Calu3 (cell line): ENCODE results near the gene ERVW-1. TPM values are rescaled to one million over a fixed set of nuclear protein-coding genes. Genes with fewer than 3 reads are reported as not detected.
"Not testable (repeated sequence)": the region's sequence is repeated elsewhere in the genome, so short reads cannot be mapped to it uniquely, and the experiment has no call there.

Source experiments
- BruUV-seq: library from RNA; stranded (reverse); fragments of 400-500 nt; replicated peaks from 2 replicates; lab custom pipeline; 2021; lab: Mats Ljungman, UMichigan
- CTCF ChIA-PET: fragments of 300-600 bp; sonication (Branson Sonifier 250); formaldehyde crosslinking; loops from one replicate; lab custom pipeline; 2022; ENCODE audit warnings: antibody characterized with exemption; lab: Charles Lee
- DNase-seq: peaks from one replicate; pipeline ENCODE4 v3.0.0; 2022
- H3K27ac Mint-ChIP-seq: one replicate; pipeline ENCODE4 v1.8.0; 2022; ENCODE audit warnings: mixed read lengths; ENCODE audit not compliant: unreplicated experiment
- H3K27me3 Mint-ChIP-seq: one replicate; pipeline ENCODE4 v1.8.0; 2022; ENCODE audit warnings: mixed read lengths; ENCODE audit not compliant: unreplicated experiment
- H3K36me3 Mint-ChIP-seq: one replicate; pipeline ENCODE4 v1.8.0; 2022; ENCODE audit warnings: mild to moderate bottlenecking, moderate library complexity, mixed read lengths; ENCODE audit not compliant: insufficient read depth, unreplicated experiment
- H3K4me1 Mint-ChIP-seq: one replicate; pipeline ENCODE4 v1.8.0; 2022; ENCODE audit warnings: mild to moderate bottlenecking, low read depth, mixed read lengths; ENCODE audit not compliant: unreplicated experiment
- H3K4me3 Mint-ChIP-seq: one replicate; pipeline ENCODE4 v1.8.0; 2022; ENCODE audit warnings: mild to moderate bottlenecking, low read depth, moderate library complexity, mixed read lengths; ENCODE audit not compliant: unreplicated experiment
- H3K9me3 Mint-ChIP-seq: one replicate; pipeline ENCODE4 v1.8.0; 2022; ENCODE audit warnings: low read depth, mixed read lengths; ENCODE audit not compliant: unreplicated experiment
- CTCF ChIP-seq: fragments of 200-600 bp; IDR thresholded peaks from one replicate; pipeline ENCODE4 v1.8.0; 2022; ENCODE audit warnings: antibody characterized with exemption; ENCODE audit not compliant: unreplicated experiment
- intact Hi-C: fragments of 100-400 bp; cut with micrococcal nuclease; formaldehyde crosslinking; loops from one replicate; pipeline ENCODE4 v1.10.0; 2022; ENCODE audit not compliant: unreplicated experiment
- total RNA-seq: library from RNA; stranded (reverse); gene quantifications from 2 replicates; pipeline ENCODE4 v1.2.3, GENCODE V29; 2022

ERVW-1 gene
- total RNA-seq, 1 experiment from 2014 or later: not detected

GRCh38 chr7:92478711-92479110, 965 bp upstream of the ERVW-1 start:
- Mint-ChIP-seq H3K36me3 (no peaks in the 10 kb centered on the region), H3K9me3 (no peaks in the 10 kb centered on the region), H3K27me3 (no peaks in the 10 kb centered on the region), H3K27ac (no peak overlapping the region), H3K4me3 (no peak overlapping the region), H3K4me1 (peaks cover 10% of the 10 kb centered on the region)
- no peak for TF ChIP-seq CTCF
- intact Hi-C loops: no loop called here
- no peak for DNase-seq
- no TSS peak for BruUV-seq
- CTCF ChIA-PET: no interaction called here

- Mint-ChIP-seq H3K27me3 (no peaks in the 10 kb centered on the region), H3K4me3 (no peak overlapping the region), H3K9me3 (no peaks in the 10 kb centered on the region), H3K4me1 (peaks cover 10% of the 10 kb centered on the region), H3K27ac (no peak overlapping the region), H3K36me3 (no peaks in the 10 kb centered on the region)
- DNase-seq: no peak
- intact Hi-C loops: no loop called here
- no peak for TF ChIP-seq CTCF
- CTCF ChIA-PET: no interaction called here
- no TSS peak for BruUV-seq
Measured at GRCh38 chr7:92478095-92478494, 349 bp upstream of the ERVW-1 start.

DNA sequence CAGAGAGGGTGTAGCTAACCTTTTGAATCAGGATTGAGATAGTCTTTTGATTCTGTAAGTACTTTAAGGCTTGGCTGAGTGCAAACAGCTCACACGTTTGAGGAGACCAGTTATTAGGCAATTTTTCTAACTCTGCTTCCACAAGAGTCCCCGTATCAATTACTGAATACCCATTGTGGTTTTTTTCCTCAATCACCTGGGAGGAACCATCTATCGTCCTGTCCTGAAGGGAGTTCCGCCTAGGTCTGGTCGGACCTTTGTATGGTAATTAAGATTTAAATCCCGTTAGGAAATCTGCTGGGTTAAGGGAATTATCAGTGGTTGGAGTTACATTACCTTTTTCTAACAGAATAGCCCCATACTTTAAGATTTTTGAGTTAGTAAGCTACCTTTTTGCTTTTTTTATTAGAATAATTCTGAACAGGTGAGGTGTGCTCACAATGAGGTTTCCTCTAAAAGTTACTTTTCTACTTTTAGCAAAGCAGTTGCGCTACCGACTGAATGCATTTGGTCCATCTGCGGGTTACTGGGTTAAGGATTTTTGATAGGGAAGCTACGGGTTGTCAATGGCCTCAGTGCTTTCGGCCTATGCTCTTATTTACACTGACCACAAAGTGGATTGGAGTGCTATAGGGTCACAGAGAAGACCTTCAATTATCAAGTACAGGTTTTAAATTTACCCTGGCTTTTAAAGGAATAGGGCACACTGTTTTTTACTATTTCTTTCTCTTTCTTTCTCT, 1.7 kb downstream of the ERVW-1 start:
- H3K4me3 Mint-ChIP-seq, H3K9me3 Mint-ChIP-seq, BruUV-seq, H3K4me1 Mint-ChIP-seq, intact Hi-C loops, H3K27me3 Mint-ChIP-seq, H3K36me3 Mint-ChIP-seq, H3K27ac Mint-ChIP-seq, DNase-seq: not testable (repeated sequence)
- CTCF ChIA-PET: interaction anchor here (0.5 to 0.6 kb wide), 2 partner anchors 114 to 278 kb away, joined by 3 to 4 read pairs; partner anchors contain the start of gene FAM133B

- H3K36me3 Mint-ChIP-seq, H3K27me3 Mint-ChIP-seq, H3K4me3 Mint-ChIP-seq, DNase-seq, H3K9me3 Mint-ChIP-seq, H3K4me1 Mint-ChIP-seq, intact Hi-C loops, BruUV-seq, H3K27ac Mint-ChIP-seq: not testable (repeated sequence)
- CTCF ChIA-PET: interaction anchor here (0.5 to 0.6 kb wide), 2 partner anchors 115 to 278 kb away, joined by 3 to 4 read pairs; partner anchors contain the start of gene FAM133B
Measured at GRCh38 chr7:92475261-92475770, 2.4 kb downstream of the ERVW-1 start.

DNA sequence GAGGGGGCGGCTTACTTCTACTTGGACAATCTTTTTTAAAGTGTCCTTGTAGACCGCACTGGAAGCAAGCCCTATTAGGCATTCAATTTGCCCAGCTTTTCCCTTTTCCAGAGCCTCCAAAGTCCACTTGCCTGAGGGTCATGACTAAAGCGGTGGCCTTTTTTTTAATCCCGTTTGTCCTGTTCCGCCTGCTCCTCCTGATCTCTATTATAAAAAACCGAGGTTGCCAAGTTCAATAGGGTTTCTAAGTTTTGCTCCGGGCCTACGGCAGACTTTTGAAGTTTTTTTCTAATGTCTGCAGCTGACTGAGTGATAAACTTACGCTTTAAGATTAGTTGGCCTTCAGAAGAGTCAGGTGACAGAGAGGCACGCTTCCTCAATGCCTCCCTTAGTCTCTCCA, 3.8 kb downstream of the ERVW-1 start:
- BruUV-seq, H3K27me3 Mint-ChIP-seq, H3K4me1 Mint-ChIP-seq, H3K27ac Mint-ChIP-seq, CTCF ChIA-PET, H3K4me3 Mint-ChIP-seq, H3K36me3 Mint-ChIP-seq, intact Hi-C loops, H3K9me3 Mint-ChIP-seq: not testable (repeated sequence)
- peak; percentile 24 for DNase-seq

- H3K9me3 Mint-ChIP-seq, BruUV-seq, intact Hi-C loops, H3K4me1 Mint-ChIP-seq, H3K4me3 Mint-ChIP-seq, DNase-seq, H3K27ac Mint-ChIP-seq, H3K27me3 Mint-ChIP-seq, H3K36me3 Mint-ChIP-seq: not testable (repeated sequence)
- CTCF ChIA-PET: interaction anchor here (0.6 kb wide), 1 partner anchor 83 kb away, joined by 3 read pairs; no protein-coding TSS in a partner anchor
Measured at GRCh38 chr7:92468589-92468988, 9.2 kb downstream of the ERVW-1 start.
